Ascending aorta (tissue), 2 donors: ENCODE measurements around the gene ADPRM. TPM values are rescaled to one million over a fixed set of nuclear protein-coding genes. Genes with fewer than 3 reads are reported as not detected.

Source experiments
- DNase-seq, 2 donors: peaks; one replicate each; pipeline ENCODE4 v3.0.0-alpha.2; 2019; ENCODE audit warnings: low spot score in 2 of 2
- H3K27ac ChIP-seq, 2 donors: fragments of 200-600 bp; sonication (generic); one replicate each; pipeline ENCODE4 v1.5.1; 2016 to 2017; ENCODE audit warnings: mild to moderate bottlenecking in 1 of 2
- H3K27me3 ChIP-seq: fragments of 200-600 bp; sonication (generic); one replicate; pipeline ENCODE4 v1.5.1; 2017
- H3K36me3 ChIP-seq, 2 donors: fragments of 200-600 bp; sonication (generic); one replicate each; pipeline ENCODE4 v1.5.1; 2016
- H3K4me1 ChIP-seq, 2 donors: fragments of 200-600 bp; sonication (generic); one replicate each; pipeline ENCODE4 v1.5.1; 2016 to 2017; ENCODE audit warnings: mild to moderate bottlenecking in 1 of 2
- H3K4me3 ChIP-seq, 2 donors: fragments of 200-600 bp; sonication (generic); one replicate each; pipeline ENCODE4 v1.5.1; 2016 to 2017; ENCODE audit warnings: mild to moderate bottlenecking in 1 of 2
- H3K9me3 ChIP-seq, 2 donors: fragments of 200-600 bp; sonication (generic); one replicate each; pipeline ENCODE4 v1.5.1; 2016
- intact Hi-C: fragments of 100-400 bp; cut with DNase I; formaldehyde crosslinking; loops from one replicate; pipeline ENCODE4 v1.15.1; 2023
- total RNA-seq: library from RNA; depleted of rRNA; stranded (reverse); fragments of >200 nt; gene quantifications from one replicate; pipeline ENCODE4 v1.1.0, GENCODE V29; 2016
- TF ChIP-seq, protein P1 (sequence below), 3 experiments: fragments of 200-600 bp in 2 of 3; fragments of 450-650 bp in 1 of 3; sonication (generic) in 2 of 3; IDR thresholded peaks; one replicate each; pipeline ENCODE4 v1.5.1; 2016 to 2019; ENCODE audit warnings: antibody characterized with exemption in 3 of 3, mild to moderate bottlenecking in 1 of 3, moderate library complexity in 1 of 3

The ADPRM gene
- total RNA-seq, 1 donor from 2014 or later = not detected

DNA sequence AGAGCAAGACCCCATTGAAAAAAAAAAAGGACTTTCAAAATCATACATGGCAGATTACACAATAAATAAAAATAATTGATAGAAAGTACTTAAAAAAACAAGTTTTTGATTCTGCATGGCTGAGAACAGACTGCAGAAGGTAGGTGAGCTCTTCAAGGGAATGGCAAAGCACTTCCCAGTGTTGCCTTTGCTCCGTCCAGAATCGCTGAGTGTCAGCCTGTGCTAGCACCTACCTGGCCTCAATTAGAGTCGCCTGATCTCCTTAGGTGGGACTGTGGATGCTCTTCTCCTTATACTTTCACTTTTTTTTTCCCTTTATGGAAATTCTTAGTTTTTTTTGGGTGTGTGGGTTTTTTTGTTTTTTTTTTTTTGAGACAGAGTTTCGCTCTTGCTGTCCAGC, 38.4 kb downstream of the ADPRM start:
- TF ChIP-seq, protein P1, sequence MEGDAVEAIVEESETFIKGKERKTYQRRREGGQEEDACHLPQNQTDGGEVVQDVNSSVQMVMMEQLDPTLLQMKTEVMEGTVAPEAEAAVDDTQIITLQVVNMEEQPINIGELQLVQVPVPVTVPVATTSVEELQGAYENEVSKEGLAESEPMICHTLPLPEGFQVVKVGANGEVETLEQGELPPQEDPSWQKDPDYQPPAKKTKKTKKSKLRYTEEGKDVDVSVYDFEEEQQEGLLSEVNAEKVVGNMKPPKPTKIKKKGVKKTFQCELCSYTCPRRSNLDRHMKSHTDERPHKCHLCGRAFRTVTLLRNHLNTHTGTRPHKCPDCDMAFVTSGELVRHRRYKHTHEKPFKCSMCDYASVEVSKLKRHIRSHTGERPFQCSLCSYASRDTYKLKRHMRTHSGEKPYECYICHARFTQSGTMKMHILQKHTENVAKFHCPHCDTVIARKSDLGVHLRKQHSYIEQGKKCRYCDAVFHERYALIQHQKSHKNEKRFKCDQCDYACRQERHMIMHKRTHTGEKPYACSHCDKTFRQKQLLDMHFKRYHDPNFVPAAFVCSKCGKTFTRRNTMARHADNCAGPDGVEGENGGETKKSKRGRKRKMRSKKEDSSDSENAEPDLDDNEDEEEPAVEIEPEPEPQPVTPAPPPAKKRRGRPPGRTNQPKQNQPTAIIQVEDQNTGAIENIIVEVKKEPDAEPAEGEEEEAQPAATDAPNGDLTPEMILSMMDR (IDR thresholded peaks at IDR 0.05) = no peak
- Histone ChIP-seq H3K27me3 (no peaks in the 10 kb centered on the region), H3K4me1 (no peaks in the 10 kb centered on the region), H3K36me3 (no peaks in the 10 kb centered on the region), H3K27ac (no peak overlapping the region), H3K4me3 (no peak overlapping the region), H3K9me3 (no peaks in the 10 kb centered on the region)
- no peak for DNase-seq
- intact Hi-C loops = no loop called here

DNA sequence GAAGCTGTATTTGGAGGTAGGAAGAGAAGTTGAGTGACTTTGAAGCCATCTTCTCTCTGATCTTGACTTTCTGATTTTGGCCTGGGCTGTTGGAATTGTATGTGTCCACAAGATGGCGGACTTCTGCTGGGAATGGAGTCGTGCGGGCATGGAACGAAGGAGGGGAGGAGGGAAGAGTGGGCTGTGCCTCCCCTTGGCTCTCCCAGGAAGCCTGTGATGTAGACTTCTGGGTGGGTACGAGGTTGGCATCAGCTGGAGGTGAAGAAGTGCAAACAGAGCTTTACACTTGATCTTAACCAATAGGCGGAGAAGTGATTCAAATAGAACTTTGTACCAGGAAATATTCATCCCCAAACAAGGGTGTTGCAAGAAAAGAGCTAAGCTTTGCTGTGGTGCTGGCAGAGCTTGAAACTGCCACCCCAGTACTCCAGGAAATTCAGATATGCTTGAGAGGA, 39.8 kb downstream of the ADPRM start:
- peak in 1 of 2 donors; percentile 82 for DNase-seq
- Histone ChIP-seq H3K27me3 (no peaks in the 10 kb centered on the region), H3K27ac (no peak overlapping the region), H3K4me3 (no peak overlapping the region), H3K9me3 (no peaks in the 10 kb centered on the region), H3K36me3 (no peaks in the 10 kb centered on the region), H3K4me1 (no peaks in the 10 kb centered on the region)
- intact Hi-C loops = loop anchor here (1.0 kb wide), 1 partner anchor 108 kb away; no protein-coding TSS in a partner anchor
- TF ChIP-seq, protein P1 (IDR thresholded peaks at IDR 0.05) = peak; percentile 46 to 82 (median 77)

DNA sequence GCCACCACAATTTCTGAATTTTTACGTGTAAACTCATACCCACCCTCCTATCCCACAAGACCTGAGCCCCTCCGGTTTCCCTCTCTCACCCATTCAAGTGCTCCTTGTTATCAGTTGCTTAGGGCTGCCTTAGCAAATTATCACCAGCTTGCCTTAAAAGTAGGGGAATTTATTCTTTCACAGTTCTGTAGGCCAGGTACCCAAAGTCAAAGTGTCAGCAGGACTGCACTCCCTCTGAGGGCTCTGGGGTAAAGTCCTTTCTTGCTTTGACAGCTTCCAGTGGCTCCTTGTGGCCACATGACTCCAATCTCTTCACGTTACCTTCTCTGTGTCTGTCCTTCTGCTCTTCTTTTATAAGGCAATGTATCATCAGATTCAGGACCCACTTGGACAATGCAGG, 40.3 kb downstream of the ADPRM start:
- DNase-seq = peak in 1 of 2 donors; percentile 47
- Histone ChIP-seq H3K27ac (no peak overlapping the region), H3K36me3 (no peaks in the 10 kb centered on the region), H3K4me1 (no peaks in the 10 kb centered on the region), H3K27me3 (no peaks in the 10 kb centered on the region), H3K4me3 (no peak overlapping the region), H3K9me3 (no peaks in the 10 kb centered on the region)
- TF ChIP-seq, protein P1 (IDR thresholded peaks at IDR 0.05) = no peak
- intact Hi-C loops = loop anchor here (1.0 kb wide), 1 partner anchor 108 kb away; no protein-coding TSS in a partner anchor

DNA sequence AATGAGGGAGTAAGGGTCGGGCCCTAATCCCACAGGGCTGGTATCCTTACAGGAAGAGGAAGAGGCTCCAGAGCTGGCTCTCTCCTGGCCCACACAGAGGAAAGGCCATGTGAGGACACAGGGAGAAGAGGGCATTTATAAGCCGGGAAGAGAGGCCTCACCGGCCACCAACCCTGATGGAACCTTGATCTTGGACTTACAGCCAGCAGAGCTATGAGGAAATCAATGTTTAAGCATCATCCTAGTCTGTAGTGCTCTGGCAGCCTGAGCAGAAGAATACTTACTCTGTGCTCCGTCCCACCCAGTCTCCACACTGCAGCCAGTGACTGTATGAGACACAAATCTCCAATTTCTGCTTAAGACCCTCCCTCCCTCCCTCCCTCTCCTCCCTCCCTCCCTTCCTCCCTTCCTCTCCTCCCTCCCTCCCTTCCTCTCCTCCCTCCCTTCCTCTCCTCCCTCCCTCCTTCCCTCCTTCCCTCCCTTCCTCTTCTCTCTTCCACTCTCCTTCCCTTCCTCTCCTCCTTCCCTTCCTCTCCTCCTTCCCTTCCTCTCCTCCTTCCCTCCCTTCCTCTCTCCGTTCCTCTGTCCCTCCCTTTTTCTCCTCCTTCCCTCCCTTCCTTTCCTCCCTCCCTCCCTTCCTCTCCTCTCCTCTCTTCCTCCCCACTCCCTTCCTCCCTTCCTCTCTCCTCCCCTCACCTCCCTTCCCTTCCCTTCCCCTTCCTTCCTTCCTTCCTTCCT, 41.3 kb downstream of the ADPRM start:
- TF ChIP-seq, protein P1 (IDR thresholded peaks at IDR 0.05) = no peak
- no peaks in the 10 kb centered on the region for H3K9me3 ChIP-seq
- H3K4me1 ChIP-seq = no peaks in the 10 kb centered on the region
- no peak overlapping the region for H3K4me3 ChIP-seq
- intact Hi-C loops = no loop called here
- no peak overlapping the region for H3K27ac ChIP-seq
- no peaks in the 10 kb centered on the region for H3K27me3 ChIP-seq
- DNase-seq = no peak
- no peaks in the 10 kb centered on the region for H3K36me3 ChIP-seq

DNA sequence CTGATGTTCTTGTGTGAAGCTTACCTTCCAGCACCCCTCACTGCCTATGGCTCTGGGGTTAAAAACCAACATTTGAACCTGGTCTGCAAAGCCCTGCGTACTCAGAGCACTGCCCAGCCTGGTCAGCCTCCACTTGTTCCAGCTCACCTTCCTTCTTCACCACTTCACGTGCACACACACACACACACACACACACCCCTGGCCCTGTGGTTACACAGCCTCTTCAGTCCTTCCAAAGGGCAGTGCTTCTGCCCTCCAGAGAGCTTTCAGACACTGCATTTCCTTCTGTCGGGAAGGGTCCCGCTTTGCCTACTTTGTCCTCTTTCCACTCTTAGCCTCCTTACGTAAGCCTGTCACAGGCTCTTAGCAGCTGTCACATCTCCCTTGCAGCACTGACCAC, 42.0 kb downstream of the ADPRM start:
- intact Hi-C loops = no loop called here
- H3K4me3 ChIP-seq = no peak overlapping the region
- H3K4me1 ChIP-seq = no peaks in the 10 kb centered on the region
- TF ChIP-seq, protein P1 (IDR thresholded peaks at IDR 0.05) = no peak
- no peaks in the 10 kb centered on the region for H3K36me3 ChIP-seq
- DNase-seq = peak in 1 of 2 donors; percentile 44
- no peaks in the 10 kb centered on the region for H3K27me3 ChIP-seq
- no peak overlapping the region for H3K27ac ChIP-seq
- H3K9me3 ChIP-seq = no peaks in the 10 kb centered on the region
